ENCODE results near the gene PAOX.

Gene PAOX

DNA sequence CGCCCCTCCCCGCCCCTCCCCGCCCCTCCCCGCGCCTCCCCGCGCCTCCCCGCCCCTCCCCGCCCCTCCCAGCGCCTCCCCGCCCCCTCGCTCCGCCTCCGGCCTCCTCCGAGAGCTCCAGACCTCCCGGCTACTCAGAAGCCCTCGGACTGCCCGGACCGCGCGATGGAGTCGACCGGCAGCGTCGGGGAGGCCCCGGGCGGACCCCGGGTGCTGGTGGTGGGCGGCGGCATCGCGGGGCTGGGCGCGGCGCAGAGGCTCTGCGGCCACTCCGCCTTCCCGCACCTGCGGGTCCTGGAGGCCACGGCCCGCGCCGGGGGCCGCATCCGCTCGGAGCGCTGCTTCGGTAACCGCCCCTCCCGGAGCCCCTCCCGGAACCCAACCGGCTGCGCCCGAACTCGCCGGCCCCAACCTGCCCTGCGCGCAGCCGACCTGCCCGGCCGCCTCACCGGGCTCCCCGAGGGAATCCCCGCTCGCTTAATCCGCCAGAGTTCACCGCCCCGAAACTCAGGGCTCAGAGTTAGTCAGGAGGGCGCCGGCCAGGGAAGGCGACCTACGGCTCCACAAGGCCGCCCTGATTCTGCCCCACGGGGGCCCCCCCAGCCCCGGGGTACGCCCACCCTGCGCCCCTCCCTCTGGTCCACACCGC, at the start of gene PAOX:
TSS of gene PAOX (plus strand) at position 111 of the 649 bp plus-strand sequence. CDS start at position 166, 55 bp downstream.
- Mint-ChIP-seq H3K36me3 (ENCODE audit: low read depth) (peaks cover 2% of the 10 kb centered on the region), H3K4me1 (ENCODE audit: low read depth) (peaks cover 10% of the 10 kb centered on the region), H3K27me3 (no peaks in the 10 kb centered on the region), H3K4me3 (peak within 1 kb of the TSS; percentile 77), H3K9me3 (no peaks in the 10 kb centered on the region), H3K27ac (peak within 1 kb of the TSS; percentile 22)
- DNase-seq = peak; percentile 83

DNA sequence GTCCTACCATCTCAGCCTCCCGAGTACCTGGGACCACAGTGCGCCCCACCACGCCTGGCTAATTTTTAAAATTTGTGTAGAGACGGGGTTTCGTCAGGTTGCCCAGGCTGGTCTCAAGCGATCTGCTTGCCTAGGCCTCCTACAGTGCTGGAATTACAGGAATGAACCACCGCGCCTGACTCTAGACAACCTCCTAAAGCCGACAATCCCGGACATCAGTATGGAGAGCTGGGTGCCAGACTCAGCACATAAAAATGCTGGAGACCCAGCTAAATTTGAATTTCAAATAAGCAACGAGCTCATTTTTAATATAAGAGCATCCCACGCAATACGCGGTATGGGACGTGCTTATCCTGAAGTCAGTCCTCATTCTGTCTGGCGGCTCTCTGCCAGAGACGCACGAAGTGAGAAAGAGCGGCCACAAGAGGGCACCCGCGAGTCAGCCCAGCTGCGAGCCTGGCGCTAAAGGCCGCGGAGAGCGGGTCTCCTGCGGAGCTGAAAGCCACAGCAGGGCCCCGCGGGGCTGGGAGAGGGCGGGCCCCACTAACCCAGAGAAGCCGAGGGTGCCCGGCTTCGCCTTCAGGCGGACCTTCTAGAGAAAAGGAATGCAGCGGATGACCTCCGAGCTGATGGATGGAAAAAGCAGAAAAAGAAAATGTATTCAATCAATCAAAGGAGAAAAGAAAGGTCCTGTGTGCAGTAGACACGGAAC, 49.4 kb upstream of the PAOX start:
- H3K36me3 Mint-ChIP-seq (ENCODE audit: low read depth) = no peaks in the 10 kb centered on the region
- peaks cover 65% of the 10 kb centered on the region for H3K27me3 Mint-ChIP-seq
- peak overlapping the region; percentile 42 for H3K4me3 Mint-ChIP-seq
- H3K4me1 Mint-ChIP-seq (ENCODE audit: low read depth) = peaks cover 14% of the 10 kb centered on the region
- H3K9me3 Mint-ChIP-seq = no peaks in the 10 kb centered on the region
- no peak overlapping the region for H3K27ac Mint-ChIP-seq
- peak; percentile 93 for DNase-seq

DNA sequence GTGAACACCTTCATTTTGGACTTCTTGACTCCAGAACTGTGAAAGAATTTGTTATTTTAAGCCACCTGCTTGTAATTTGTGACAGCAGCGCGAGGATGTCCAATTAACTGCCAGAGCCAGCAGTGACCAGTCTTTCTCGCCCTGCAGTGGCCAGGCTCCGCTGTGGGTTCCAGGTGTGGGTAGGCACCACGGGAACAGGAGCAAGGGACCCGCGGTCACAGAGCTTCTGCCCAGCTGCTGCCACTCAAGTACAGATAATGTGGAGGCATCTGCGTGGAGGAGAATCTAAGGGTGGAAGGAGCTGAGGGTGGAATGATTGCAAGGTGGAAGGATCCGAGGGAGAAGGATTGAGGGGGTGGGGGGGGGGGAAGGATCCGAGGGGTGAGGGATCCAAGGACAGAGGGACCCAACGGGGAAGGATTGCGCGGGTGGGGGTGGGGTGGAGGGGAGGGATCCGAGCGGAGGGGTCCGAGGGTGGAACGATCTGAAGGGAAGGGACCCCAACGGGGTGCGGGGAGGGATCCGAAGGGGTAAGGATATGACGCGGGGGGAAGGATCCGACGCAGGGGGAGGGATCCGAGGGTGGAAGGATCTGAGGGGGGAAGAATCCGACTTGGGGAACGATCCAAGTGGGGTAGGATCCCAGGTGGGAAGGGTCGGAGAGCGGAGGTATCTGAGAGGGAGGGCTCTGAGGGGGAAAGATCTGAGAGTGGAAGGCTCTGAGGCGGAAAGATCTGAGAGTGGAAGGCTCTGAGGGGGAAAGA, 45.9 kb upstream of the PAOX start:
- H3K27ac Mint-ChIP-seq = no peak overlapping the region
- peaks cover 43% of the 10 kb centered on the region for H3K27me3 Mint-ChIP-seq
- no peaks in the 10 kb centered on the region for H3K9me3 Mint-ChIP-seq
- H3K36me3 Mint-ChIP-seq (ENCODE audit: low read depth) = no peaks in the 10 kb centered on the region
- H3K4me1 Mint-ChIP-seq (ENCODE audit: low read depth) = peaks cover 14% of the 10 kb centered on the region
- DNase-seq = no peak
- no peak overlapping the region for H3K4me3 Mint-ChIP-seq

DNA sequence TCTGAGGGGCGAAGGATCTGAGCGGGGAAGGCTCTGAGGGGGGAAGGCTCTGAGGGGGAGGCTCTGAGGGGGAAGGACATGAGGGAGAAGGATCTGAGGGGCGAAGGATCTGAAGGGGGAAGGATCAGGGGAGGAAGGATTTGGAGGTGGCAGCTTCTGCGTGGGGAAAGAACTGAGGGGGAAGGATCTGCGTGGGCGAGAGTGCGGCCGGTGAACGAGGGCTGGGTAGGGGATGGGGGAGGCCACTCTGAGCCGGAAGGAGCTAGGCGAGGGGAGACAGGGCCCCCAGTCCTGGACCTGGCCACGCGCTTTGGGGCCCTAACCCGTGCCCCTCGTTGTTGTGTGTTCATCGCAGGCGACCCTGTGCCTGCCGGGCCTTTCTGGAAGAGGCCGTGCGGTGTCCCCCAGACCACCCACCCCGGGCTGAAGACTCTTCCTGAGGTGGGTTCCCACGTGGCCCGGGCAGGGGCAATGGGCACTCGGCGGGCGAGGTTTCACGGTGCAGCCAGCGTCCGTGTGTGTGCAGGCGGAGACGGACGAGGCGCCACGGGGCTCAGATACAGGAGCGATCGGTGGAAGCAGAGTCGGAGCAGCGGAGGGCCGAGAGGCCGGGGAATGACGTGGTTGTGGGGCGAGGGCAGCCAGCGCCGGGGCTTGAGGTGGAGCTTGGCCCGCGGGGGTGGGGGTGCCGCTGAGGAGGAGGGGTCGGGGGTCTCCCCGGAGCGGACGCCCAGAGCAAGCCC, 44.4 kb upstream of the PAOX start:
- DNase-seq = no peak
- Mint-ChIP-seq H3K9me3 (no peaks in the 10 kb centered on the region), H3K36me3 (ENCODE audit: low read depth) (no peaks in the 10 kb centered on the region), H3K4me3 (peak overlapping the region; percentile 66), H3K4me1 (ENCODE audit: low read depth) (peaks cover 12% of the 10 kb centered on the region), H3K27me3 (peaks cover 28% of the 10 kb centered on the region), H3K27ac (no peak overlapping the region)

DNA sequence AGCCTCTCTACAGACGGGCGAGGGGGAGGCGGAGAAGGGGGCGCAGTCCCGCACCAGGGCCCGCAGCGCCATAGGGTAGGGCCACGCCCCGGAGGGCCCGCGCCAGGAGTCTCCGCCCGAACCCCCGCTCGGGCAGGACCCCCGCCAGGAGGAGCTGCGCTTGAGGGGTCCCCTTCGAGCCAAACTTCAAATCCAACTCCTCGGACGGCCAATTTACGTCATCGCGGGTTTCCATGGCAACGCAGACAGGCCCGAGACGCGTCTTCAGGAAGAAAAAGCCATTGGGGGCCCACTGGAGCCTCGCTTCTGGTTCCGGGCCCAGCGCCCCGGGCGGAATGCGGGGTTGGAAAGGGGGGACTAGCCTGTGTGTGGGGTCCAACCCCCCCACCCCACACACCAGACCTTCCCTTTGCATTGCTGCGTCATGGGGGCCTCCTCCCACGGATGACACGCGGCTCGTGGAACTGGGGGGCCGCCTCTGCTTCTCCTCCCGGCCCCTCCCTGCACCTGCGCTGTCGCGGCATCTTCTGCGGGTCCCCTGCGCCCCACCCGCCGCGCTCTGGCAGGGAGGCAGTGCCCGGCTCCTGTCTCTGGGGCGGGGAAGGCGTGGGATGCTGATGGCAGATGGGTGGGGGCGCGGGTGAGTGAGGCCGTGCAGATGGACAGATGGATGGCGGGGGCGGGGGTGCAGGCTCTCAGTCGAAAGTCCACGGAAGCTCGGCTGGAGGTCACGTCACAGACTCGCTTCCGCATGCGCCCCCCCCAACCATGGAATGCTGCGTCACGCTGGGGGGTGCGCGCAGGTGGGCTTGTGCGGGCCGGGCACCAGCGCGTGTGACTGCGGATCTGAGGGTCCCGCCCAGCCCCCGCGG, 43.6 kb upstream of the PAOX start:
- no peak overlapping the region for H3K27ac Mint-ChIP-seq
- no peaks in the 10 kb centered on the region for H3K36me3 Mint-ChIP-seq (ENCODE audit: low read depth)
- H3K9me3 Mint-ChIP-seq = no peaks in the 10 kb centered on the region
- H3K4me1 Mint-ChIP-seq (ENCODE audit: low read depth) = peaks cover 10% of the 10 kb centered on the region
- peaks cover 28% of the 10 kb centered on the region for H3K27me3 Mint-ChIP-seq
- peak overlapping the region; percentile 35 for H3K4me3 Mint-ChIP-seq
- DNase-seq = peak; percentile 81

DNA sequence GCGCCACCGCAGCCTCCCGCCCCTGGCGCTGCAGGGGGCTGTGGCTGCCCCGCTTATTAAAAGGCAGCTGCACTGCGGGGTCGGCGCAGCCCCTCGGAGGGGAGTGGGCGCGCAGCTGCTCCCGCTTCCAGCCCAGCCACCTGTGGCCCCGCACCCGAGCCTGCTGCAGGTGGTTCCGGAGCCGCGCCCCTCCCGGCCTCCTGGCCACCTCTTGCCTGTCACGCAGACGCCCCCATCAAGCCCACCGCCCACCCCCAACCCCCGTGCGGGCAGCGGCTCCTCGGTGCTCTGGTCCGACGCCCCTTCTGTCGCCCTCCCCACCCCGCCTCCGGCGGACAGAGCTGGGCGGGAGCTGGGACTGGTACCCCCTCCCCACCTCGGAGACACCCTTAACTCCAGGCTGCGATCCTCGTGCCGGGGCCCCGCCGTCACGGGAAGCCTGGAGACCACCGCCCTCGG, 42.9 kb upstream of the PAOX start:
- Mint-ChIP-seq H3K4me1 (ENCODE audit: low read depth) (peaks cover 10% of the 10 kb centered on the region), H3K36me3 (ENCODE audit: low read depth) (no peaks in the 10 kb centered on the region), H3K27ac (no peak overlapping the region)

DNA sequence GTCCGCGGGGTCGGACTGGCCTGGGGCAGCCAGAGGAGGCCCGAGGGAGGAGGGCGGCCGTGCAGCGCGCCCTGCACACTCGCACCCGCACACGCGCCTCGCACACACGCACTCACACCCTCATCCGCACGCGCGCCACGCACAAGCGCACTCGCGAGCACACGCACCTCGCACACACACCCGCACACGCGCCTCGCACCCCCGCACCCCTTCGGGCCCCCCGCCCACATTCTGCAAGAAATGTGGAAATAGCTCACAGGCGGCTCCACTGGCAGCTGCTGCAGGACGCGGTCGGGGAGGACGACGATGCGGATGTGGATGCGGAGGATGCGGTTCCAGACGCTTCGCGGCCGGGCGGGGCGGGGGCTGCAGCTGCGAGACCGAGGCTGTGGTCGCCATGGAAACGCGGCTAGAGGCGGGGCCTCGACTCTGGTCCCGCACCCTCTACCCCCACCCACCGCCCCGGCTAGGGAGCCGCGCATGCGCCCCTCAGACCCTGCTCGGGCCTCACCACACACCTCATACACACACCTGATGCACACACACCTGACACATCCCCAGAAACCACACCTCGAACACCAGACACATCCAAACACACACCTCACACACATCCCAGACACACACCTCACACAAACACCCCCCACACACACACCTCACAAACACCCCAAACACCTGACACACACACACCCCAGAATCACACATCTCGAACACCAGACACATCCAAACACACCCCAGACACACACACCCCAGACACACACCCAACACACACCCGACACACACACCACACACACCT, 42.3 kb upstream of the PAOX start, which contains the start of gene CALY:
TSS of gene CALY (minus strand) at position 320 of the 793 bp plus-strand sequence. CDS start 7,907 bp downstream, outside the sequence.
- H3K27ac Mint-ChIP-seq = no peak within 1 kb of the TSS
- H3K9me3 Mint-ChIP-seq = no peaks in the 10 kb centered on the region
- H3K4me1 Mint-ChIP-seq (ENCODE audit: low read depth) = peaks cover 10% of the 10 kb centered on the region
- peaks cover 21% of the 10 kb centered on the region for H3K27me3 Mint-ChIP-seq
- H3K4me3 Mint-ChIP-seq = peak within 1 kb of the TSS; percentile 35
- DNase-seq = peak; percentile 74
- H3K36me3 Mint-ChIP-seq (ENCODE audit: low read depth) = no peaks in the 10 kb centered on the region

More for the DNA sequence above, 42.9 kb upstream of the PAOX start:
- Mint-ChIP-seq H3K9me3 (no peaks in the 10 kb centered on the region), H3K27me3 (peaks cover 22% of the 10 kb centered on the region), H3K4me3 (no peak overlapping the region)
- DNase-seq = no peak

DNA sequence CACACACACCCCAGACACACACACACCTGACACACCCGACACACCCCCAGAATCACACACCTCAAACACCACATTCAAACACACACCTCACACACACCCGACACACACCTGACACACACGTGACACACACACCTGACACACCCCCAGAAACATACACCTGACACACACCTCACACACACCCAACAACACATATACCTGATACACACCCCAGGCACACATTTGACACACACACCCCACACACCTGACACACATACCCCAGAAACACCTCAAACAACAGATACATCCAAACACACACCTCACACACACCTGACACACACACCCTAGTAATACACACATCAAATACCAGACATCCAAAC, 41.7 kb upstream of the PAOX start:
- Mint-ChIP-seq H3K4me3 (no peak overlapping the region), H3K36me3 (ENCODE audit: low read depth) (no peaks in the 10 kb centered on the region), H3K27me3 (peaks cover 19% of the 10 kb centered on the region), H3K9me3 (no peaks in the 10 kb centered on the region), H3K27ac (no peak overlapping the region), H3K4me1 (ENCODE audit: low read depth) (peaks cover 10% of the 10 kb centered on the region)
- no peak for DNase-seq

DNA sequence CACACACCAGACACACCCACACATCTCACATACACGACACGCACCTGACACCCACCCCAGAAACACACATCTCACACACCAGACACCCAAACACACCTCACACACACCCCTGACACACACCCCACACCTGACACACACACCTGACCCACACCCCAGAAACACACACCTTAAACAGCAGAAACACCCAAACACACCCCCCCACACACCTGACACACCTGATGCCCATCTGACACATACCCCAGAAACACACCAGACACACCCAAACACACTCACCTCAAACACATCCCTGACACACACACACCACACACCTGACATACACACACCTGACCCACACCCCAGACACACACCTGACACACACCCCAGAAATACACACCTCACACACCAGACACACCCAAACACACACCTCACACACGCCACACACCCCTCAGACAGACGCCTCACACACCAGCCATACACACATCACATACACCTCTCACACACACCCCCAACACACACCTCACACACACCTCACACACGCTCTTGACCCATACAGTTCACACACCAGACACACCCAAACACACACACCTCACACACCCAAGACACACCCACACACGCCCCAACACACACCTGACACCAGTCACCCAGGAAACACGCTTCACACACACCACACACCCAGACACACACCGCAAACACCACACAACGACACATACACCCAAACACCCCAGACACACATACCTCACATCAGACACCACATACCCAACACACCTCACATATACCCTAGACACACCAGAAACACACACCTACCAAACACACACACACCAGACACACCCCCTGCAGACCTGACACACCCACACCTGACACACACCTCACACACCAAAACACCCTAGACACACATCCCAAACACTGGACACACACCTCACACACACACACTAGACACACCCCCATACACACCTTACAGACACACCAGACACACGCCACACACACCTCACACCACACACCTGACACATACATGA, 40.7 kb upstream of the PAOX start:
- H3K4me3 Mint-ChIP-seq = no peak overlapping the region
- no peaks in the 10 kb centered on the region for H3K9me3 Mint-ChIP-seq
- DNase-seq = no peak
- peaks cover 11% of the 10 kb centered on the region for H3K4me1 Mint-ChIP-seq (ENCODE audit: low read depth)
- H3K27ac Mint-ChIP-seq = no peak overlapping the region
- no peaks in the 10 kb centered on the region for H3K36me3 Mint-ChIP-seq (ENCODE audit: low read depth)
- peaks cover 18% of the 10 kb centered on the region for H3K27me3 Mint-ChIP-seq

DNA sequence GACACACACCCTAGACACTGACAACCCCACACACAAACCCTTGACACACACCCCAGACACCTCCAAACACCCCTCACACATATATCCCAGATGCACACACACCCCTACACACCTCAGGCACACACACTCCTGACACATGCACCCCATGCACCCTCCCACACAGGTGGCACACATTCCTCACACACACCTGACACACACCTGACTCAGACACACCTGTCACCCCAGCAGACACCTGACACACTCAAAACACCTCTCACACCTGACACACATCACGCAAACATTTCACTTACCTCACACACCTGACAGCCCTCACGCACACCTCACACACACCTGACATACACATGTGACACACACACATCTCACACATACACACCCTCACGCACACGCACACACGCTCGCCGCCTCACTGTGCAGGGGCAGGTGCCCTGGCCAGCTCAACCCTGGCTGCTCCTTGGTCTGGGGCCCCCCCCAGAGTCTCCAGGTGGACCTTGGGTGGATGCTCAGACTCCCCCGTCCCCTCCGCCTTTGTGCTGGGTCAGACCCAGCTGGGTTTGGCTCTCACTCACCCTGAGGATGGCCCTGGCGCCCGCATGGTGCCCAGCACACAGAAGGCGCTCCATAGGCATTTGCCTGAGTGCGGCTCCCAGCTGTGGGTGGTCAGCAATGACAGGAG, 39.2 kb upstream of the PAOX start:
- no peak for DNase-seq

DNA sequence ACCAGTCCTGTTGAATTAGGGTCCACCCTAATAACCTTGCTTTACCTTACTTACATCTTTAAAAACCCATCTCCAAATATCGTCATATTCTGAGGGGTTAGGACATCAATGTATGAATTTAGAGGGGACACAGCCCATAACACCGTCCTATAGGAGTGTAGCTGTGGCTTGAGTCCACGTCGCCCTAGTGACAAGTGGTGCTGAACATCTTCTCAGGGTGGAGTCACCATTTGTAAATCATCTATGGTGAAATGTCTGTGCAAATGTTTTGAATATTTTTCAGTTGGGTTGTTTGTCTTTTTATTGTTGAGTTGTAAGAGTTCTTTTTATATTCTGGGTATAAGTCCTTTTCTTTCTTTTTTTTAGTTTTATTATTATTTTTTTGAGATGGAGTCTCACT, 37.1 kb upstream of the PAOX start:
- H3K9me3 Mint-ChIP-seq = no peaks in the 10 kb centered on the region
- peaks cover 3% of the 10 kb centered on the region for H3K4me1 Mint-ChIP-seq (ENCODE audit: low read depth)
- no peak for DNase-seq
- peaks cover 41% of the 10 kb centered on the region for H3K27me3 Mint-ChIP-seq
- H3K4me3 Mint-ChIP-seq = no peak overlapping the region
- no peaks in the 10 kb centered on the region for H3K36me3 Mint-ChIP-seq (ENCODE audit: low read depth)
- no peak overlapping the region for H3K27ac Mint-ChIP-seq

More for the DNA sequence above, 39.2 kb upstream of the PAOX start:
- peaks cover 24% of the 10 kb centered on the region for H3K27me3 Mint-ChIP-seq
- no peaks in the 10 kb centered on the region for H3K9me3 Mint-ChIP-seq
- peaks cover 10% of the 10 kb centered on the region for H3K4me1 Mint-ChIP-seq (ENCODE audit: low read depth)
- H3K27ac Mint-ChIP-seq = no peak overlapping the region
- H3K36me3 Mint-ChIP-seq (ENCODE audit: low read depth) = no peaks in the 10 kb centered on the region
- H3K4me3 Mint-ChIP-seq = no peak overlapping the region

DNA sequence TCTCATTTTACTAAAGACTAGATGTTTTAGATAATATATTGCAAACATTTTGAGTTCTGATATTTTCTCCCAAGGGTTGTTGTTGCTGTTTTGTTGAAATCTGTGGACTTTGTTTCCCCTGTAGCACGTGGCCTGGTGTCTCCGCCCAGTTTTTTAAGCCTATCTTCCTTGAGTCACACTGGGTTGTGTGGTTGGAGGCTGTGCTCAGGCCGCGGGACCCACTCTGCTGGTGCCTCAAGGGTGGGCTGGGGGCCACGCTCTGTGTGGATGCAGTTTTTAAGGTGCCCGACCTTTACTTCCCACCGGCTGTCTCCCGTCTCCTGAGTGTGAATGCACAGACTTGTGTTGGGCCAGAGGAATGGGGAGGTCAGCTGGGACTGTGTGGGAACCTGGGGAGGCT, 36.1 kb upstream of the PAOX start:
- H3K27me3 Mint-ChIP-seq = peaks cover 43% of the 10 kb centered on the region
- H3K4me3 Mint-ChIP-seq = no peak overlapping the region
- H3K36me3 Mint-ChIP-seq (ENCODE audit: low read depth) = no peaks in the 10 kb centered on the region

More for the DNA sequence above, 36.1 kb upstream of the PAOX start:
- Mint-ChIP-seq H3K4me1 (ENCODE audit: low read depth) (peaks cover 3% of the 10 kb centered on the region), H3K27ac (no peak overlapping the region), H3K9me3 (no peaks in the 10 kb centered on the region)
- no peak for DNase-seq

Data from activated T-cell treated with anti-CD3 and anti-CD28 coated beads, Interleukin-2, amount 50 U/mL, for 24 hours (primary cell).